Non-pigmented ciliary epithelial cell (primary cell): ENCODE measurements around the gene KIRREL1.
A peak's percentile ranks its signal among the peaks of the same experiment; 100 is the strongest.

Experiments used
- DNase-seq: peaks from one replicate; pipeline ENCODE4 v3.0.0-alpha.2; 2010; ENCODE audit warnings: low read depth

Gene KIRREL1

DNA sequence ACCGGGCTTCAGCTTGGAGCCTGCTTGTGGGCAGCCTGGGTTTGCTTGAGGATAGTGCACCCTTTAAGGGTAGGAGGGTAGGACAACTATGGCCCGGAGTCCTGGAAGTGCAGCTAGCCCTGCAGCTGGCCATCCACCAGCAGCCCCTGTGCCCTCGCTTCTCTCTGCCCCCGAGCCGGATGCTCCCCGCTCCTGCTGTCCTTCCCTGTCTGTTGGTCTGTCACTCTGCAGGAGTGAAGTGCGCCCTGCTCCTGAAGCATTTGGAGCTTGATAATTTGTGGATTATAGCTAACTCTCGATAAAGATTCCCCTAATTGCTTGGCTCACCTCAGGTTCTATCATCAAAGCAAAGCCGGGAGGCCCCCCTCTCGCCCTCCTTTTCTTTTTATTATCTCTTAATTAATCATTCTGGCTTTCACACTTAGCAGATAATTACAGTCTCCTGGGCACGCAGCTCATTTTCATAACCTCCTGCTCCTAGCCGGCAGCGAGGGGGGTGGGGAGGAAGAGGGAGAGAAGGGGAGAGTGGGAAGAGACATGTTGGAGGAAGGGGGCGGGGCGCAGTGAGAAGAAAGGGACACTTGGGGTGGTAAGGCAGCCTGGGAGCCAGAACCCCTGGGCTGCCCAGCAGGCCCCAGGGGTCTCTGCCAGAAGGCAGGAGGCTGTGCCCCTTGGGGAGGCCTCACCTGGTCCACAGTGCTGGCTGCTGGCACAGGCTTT is 14.4 kb downstream of the KIRREL1 start:
- DNase-seq, result no peak

DNA sequence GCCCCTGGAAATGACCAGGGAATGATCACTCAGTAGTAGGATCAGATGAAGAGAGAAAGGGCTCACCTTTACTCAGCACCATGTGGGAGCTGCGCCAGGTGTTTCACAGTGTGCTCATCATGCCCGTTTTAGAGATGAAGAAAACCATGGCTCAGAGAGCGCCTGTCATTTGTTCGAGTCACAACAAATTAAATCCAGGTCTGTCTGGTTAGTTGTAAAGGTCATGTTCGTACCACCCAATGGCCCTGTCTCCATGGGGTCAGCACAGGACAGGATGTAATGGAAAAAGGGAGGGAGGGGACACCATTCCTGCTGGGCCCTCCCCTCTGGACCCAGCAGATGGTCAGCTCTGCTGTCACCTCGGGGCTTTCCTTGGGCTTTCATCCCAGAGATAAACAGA is 15.2 kb downstream of the KIRREL1 start:
- DNase-seq, result no peak

- no peak for DNase-seq
Observed at GRCh38 chr1:158011714-158012113, 18.3 kb downstream of the KIRREL1 start.

DNA sequence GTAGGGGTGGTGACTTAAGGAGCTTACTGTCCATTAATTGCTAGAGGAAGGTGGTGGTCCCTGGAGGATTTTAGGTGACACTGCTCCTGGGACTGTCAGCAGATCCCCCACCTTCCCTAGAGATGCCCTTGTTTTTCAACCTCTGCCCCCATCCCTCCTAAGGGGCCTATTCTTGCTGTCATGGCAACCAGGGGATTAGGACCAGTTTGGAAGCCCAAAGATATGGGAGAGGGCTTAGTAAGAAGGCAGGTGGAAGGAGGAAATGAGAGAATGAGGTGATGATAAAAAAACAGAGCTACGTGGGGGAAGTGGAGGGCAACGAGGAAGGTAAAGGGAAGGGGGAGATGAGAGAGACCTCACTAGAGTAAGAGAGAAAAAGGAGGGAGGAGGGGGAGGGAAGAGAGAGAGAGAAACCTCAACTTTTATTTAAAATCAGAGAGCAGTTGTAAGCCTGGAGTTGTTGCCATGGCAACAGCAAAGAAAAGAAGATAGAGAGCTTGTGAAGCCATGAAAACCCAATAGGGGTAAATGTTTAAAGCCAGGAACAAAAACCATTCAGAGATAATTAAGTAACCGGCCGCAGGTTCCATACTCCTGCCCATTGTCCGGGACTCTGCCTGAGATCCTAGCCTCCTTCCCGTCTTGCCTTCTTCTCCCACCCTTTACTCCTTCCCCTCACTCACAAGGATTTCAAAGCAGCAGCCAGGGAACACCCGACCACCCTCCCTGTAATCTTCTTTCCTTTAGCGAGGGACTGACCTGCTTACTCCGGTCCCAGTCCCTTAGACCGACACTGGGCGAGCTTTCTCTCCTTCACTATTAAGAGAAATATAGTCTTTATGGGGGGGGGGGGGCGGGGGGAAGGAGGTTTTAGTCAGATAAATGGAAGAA is 20.6 kb downstream of the KIRREL1 start:
- no peak for DNase-seq

DNA sequence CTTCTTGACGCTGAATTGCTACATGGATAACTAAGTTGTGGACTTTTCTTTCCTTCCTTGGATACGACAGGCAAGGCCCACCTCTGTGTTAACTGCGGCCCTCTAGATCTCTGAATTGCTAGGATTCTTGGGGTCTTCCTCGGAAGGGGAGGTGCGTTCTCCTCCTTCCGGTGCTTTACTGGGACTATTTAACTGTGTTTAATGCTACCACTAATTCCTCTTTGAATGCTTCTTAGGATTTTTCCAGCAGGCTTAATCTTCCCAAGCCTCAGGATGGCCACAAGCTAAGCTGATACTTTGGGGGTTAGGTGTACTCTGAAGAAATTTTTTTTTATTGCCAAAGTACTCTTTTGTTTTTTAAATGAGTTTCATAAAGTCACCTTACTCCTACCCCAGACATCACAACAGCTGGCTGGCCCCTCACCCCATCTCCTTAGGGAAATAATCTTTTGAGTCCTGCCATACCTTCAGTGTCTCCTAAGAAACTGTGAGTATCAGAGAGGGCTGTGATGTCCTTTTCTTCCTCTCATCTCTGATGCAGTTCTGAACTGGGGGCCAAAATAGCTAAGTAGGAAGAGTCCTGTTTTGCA is 21.4 kb downstream of the KIRREL1 start:
- DNase-seq, result no peak

DNA sequence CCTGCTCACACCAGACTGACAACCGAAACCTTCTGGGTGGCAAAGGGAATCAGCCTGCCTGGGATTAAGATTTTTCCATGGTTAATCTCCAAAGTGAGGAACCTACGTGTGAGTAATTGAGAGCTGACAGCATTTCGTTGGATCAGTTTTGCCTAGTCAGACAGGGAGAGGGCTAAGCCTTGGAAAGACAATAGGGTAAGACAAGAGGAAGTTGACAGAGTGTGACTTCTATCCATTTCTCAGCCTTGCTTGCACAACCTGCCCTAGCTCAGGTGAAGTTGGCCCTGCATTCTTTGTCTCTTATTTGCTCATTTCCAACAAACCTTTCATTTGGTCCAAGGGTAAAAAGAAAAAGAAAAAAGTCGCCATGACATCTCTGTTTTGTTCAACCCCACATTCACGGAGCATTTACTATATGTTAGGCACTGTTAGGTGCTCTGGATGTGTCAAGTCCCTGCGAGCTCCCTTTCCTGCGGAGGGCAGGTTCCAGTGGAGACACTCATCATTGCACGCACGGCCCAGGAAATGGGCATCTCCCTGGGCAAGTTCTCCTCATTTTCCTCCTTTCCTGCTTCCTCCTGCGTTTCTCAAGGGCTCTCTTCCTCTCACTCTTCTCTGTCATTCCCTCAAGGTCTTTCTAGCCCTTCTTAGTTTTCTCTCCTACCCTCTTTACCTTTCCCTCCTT is 23.3 kb downstream of the KIRREL1 start:
- DNase-seq, result no peak

DNA sequence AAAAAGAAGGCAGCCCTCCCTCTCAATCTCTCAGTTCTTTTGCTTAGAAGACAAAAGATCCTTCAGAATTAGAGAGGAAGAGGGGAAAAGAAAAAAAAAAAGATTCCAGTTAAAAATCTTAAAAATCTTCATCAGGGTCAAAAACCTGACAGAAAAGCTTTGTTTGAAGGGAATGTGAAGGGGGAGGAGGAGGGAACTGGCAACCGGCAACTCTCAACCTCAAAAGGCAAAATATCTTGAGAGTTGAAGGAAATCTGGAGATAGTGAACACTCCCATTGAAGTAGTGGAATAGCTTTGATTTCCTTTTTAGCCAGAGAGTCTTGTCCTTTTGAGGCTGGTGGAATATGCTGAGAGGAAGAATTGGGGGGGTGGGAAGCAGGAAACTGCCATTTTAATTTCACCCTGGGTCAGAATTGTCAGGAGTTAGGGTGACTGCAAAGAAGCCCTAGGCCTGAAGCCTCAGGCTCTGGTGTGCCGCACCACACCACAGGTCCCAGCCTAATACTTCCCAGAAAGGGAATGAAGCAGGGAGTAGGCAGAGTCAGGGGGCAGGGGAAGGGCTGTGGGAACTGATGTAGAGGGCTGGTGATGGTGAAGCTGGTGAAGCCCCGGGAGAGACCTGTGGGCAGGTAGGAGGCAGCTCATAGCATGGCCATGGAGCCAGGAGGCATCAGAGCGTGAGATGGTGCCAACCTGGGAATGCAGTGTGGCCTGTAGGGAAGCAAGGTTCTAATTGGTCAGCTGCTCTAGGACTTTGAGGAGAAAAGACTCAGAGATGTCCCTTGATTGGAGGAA is 24.6 kb downstream of the KIRREL1 start:
- DNase-seq, result no peak

DNA sequence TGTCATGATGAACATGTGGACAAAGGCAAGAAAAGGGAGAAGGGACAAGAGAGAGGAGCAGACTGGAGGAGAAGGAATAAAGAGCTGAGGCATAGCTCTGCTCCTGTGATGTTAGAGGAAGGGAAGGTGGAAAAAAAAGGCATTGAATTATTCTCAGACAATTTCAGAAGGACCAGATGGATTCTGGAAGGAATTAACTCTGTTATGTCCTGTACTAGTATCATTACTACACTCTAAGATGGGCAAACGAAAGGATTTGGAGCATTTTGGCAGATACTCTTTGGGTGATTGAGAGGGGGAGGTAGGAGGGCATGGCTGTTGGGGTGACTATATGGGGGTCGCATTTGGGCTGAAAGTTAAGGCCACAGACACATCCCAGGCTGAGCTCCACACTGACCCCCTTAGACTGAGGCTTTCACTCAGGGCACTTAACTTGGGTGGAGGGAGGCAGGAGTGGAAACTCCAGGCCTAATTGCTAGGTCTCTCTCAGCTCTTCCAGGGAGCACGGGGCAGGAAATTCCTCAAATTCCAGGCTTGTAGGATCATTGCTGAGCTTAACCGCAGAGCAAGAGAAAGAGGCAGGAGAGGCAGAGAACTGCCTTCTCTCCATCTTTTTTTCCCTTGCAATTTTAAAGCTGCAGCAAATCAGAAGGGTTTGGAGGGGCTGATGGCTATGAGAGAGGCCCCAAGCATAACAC is 25.9 kb downstream of the KIRREL1 start:
- peak; percentile 87 for DNase-seq

DNA sequence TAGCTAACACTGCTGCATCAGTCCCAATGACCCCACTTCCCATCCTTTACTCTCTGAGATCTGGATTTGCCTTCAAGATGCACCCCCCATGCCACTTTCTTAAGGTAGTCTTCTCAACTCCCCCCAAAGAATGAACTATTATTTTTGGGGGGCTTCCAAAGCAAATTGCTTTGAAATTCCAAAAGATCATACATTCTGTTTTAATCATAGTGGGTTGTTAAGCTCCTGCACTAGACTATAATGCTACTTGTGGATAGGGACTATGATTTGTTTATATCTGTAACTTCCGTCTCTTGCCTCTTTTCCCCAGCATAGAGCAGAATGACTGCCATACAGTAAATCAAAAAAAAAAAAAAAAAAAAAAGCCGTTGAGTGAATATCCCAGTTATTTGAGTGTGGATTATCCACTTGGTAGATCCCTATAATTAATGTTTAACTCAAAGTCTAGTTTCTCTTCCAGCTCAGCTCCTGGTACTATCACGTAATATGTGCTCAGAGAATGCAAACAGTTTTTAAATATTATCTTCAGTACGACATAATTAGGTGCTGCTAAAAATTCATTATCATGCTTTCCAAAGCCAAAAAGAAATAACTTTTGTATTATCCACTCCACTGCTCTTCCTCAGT is 26.9 kb downstream of the KIRREL1 start:
- no peak for DNase-seq

GRCh38 chr1:158020886-158021620 is 27.6 kb downstream of the KIRREL1 start:
- DNase-seq, result no peak

GRCh38 chr1:158021721-158022120 is 28.3 kb downstream of the KIRREL1 start:
- DNase-seq, result no peak

DNA sequence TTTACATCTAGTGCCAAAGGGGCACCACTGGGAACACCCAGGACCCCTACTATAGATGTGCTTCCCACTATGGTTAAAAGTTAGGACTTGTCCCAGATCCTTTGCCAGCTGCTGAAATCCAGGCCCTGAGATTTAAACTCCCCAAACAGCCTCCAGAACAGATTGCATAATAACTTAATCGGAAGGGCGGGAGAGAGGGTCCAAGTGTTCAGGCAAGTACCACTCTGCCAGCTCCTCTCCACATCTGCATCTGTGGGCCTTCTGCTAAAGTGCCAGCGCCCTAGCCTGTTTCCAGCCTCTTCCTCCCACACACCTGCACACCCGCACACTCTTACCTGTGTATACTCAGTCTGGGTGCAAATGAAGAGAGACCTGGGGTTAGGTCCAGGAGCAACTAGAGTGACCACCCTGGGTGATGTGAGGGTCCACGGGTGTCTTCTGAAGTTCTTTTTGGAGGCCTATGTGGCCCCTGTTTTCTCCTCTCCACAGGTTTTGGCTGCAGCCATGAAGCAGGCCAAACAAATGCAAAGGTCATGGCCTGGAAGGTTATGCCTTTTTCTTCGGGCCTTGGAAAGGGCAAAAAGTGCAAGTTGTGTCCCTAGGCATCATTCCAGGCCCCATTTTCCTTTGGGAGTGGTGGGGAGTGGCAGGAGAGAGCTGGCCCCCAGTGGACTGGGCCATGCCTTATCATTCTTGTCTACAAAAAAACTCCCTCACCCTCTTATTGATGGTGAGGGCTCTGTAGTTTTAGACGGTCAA is 29.3 kb downstream of the KIRREL1 start:
- DNase-seq, result no peak

- DNase-seq, result no peak
Observed at GRCh38 chr1:158024737-158025136, 31.3 kb downstream of the KIRREL1 start.

- no peak for DNase-seq
Observed at GRCh38 chr1:158025576-158026230, 32.3 kb downstream of the KIRREL1 start.

DNA sequence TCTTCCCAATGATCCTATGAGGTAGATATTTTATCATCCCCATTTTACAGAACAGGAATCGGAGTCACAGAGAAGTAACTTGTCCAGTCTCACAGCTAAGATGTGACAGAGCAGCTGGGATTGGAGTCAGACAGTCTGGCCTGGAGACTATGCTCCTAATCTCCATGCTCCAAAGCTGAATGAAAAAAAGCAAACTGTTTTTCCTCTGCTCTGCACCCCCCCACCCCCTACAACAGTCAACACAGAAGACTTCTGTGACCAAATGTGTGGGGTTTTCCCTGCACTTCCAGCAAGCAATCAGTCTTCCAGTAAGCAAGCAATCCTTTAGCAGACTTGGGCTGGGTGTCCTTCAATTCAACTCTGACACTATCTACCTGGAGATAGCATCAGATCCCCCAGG is 33.2 kb downstream of the KIRREL1 start:
- DNase-seq, result no peak

GRCh38 chr1:158027508-158027907 is 34.1 kb downstream of the KIRREL1 start:
- no peak for DNase-seq

- no peak for DNase-seq
Observed at GRCh38 chr1:158028969-158029368, 35.5 kb downstream of the KIRREL1 start.

GRCh38 chr1:158035014-158035413 is 41.6 kb downstream of the KIRREL1 start:
- DNase-seq, result no peak
